Left lung (tissue), 10 donors: Measurements from ENCODE around the gene SIGLEC14. TPM values are rescaled to one million over a fixed set of nuclear protein-coding genes. Genes with fewer than 3 reads are reported as not detected.

Source experiments
- ATAC-seq: fragments of 200-7000 bp; cut with Tn5 transposase; one replicate; pipeline ENCODE4 v1.9.1; 2020; ENCODE audit warnings: moderate library complexity
- DNase-seq, 4 donors: peaks; one replicate each; pipeline ENCODE4 v3.0.0-alpha.2; 2013 to 2020
- H3K27ac ChIP-seq, 2 donors: fragments of 200-600 bp; sonication (generic) in 1 of 2; one replicate each; pipeline versions ENCODE4 v1.5.0 to v1.8.0; 2020 to 2021
- H3K27me3 ChIP-seq, 2 donors: fragments of 200-600 bp; sonication (generic) in 1 of 2; one replicate each; pipeline versions ENCODE4 v1.5.0 to v1.8.0; 2020 to 2021
- H3K36me3 ChIP-seq, 2 donors: fragments of 200-600 bp; sonication (generic) in 1 of 2; one replicate each; pipeline versions ENCODE4 v1.5.0 to v1.8.0; 2020 to 2021
- H3K4me1 ChIP-seq, 2 donors: fragments of 200-600 bp; one replicate each; pipeline ENCODE4 v1.8.0; 2021
- H3K4me3 ChIP-seq, 2 donors: fragments of 200-600 bp; sonication (generic) in 1 of 2; one replicate each; pipeline versions ENCODE4 v1.5.0 to v1.8.0; 2020 to 2021; ENCODE audit warnings: mild to moderate bottlenecking in 1 of 2
- H3K9me3 ChIP-seq, 2 donors: fragments of 200-600 bp; sonication (generic) in 1 of 2; one replicate each; pipeline versions ENCODE4 v1.5.0 to v1.8.0; 2020 to 2021
- CTCF ChIP-seq, 2 donors: fragments of 200-600 bp; sonication (generic) in 1 of 2; IDR thresholded peaks; one replicate each; pipeline versions ENCODE4 v1.5.0 to v1.8.0; 2021; ENCODE audit warnings: antibody characterized with exemption in 2 of 2
- intact Hi-C, 2 donors: fragments of 100-400 bp; cut with DNase I; formaldehyde crosslinking; loops; one replicate each; pipeline versions ENCODE4 v1.11.2 to v1.14.2; 2022
- polyA plus RNA-seq, 6 donors: library from polyadenylated mRNA; unstranded; fragments of 120-200 nt; gene quantifications; one replicate each; pipeline ENCODE4 v1.2.1, GENCODE V29; 2013; ENCODE audit not compliant: insufficient read length in 6 of 6
- total RNA-seq, 2 donors: library from RNA; stranded (reverse); fragmentation: NEBNext Ultra II Directional; extraction: Animal tissue kit (Norgen Biotek cat#: 25700); gene quantifications; one replicate each; pipeline ENCODE4 v1.2.1, GENCODE V29; 2021
- donor health status: DM: no; HTN: yes; CAD: no.
- donor health status: DM: no; HTN: no; CAD: no.

SIGLEC14 gene
- total and polyA plus RNA-seq, 8 donors = 0.50 to 59.9 (median 2.1) TPM

GRCh38 chr19:51693260-51693659, 46.6 kb upstream of the SIGLEC14 start, which contains the start of gene SPACA6:
Gene SPACA6, plus strand, starts transcription at chr19:51693330. Its CDS starts 197 bp downstream, at chr19:51693527.
- Histone ChIP-seq H3K9me3 (no peaks in the 10 kb centered on the region), H3K27ac (peak within 1 kb of the TSS in 1 of 2 donors; percentile 78), H3K4me3 (peak within 1 kb of the TSS in 1 of 2 donors; percentile 69), H3K36me3 (peaks cover 0 to 56% of the 10 kb centered on the region in 2 donors), H3K4me1 (peaks cover 5 to 36% of the 10 kb centered on the region in 2 donors), H3K27me3 (peaks cover 0 to 29% of the 10 kb centered on the region in 2 donors)
- TF ChIP-seq CTCF (IDR thresholded peaks at IDR 0.05) = no peak
- intact Hi-C loops = no loop called here
- no peak for ATAC-seq
- no peak for DNase-seq

- DNase-seq = no peak
- Histone ChIP-seq H3K27me3 (peaks cover 0 to 37% of the 10 kb centered on the region in 2 donors), H3K36me3 (peaks cover 0 to 49% of the 10 kb centered on the region in 2 donors), H3K4me3 (peak overlapping the region in 1 of 2 donors; percentile 69), H3K4me1 (peaks cover 10 to 44% of the 10 kb centered on the region in 2 donors), H3K27ac (no peak overlapping the region), H3K9me3 (no peaks in the 10 kb centered on the region)
- no peak for ATAC-seq
- intact Hi-C loops = no loop called here
- TF ChIP-seq CTCF (IDR thresholded peaks at IDR 0.05) = no peak
These were observed 45.8 kb upstream of the SIGLEC14 start for GRCh38 chr19:51692468-51692867.

- H3K27ac ChIP-seq = peak overlapping the region; percentile 78 to 91
- no peak for TF ChIP-seq CTCF (IDR thresholded peaks at IDR 0.05)
- peak overlapping the region; percentile 69 to 84 for H3K4me3 ChIP-seq
- DNase-seq (peak in 1 of 4 donors; percentile 19), ATAC-seq (no peak)
- H3K4me1 ChIP-seq = peaks cover 11 to 47% of the 10 kb centered on the region in 2 donors
- intact Hi-C loops = no loop called here
- H3K27me3 ChIP-seq = peaks cover 0 to 44% of the 10 kb centered on the region in 2 donors
- no peaks in the 10 kb centered on the region for H3K9me3 ChIP-seq
- H3K36me3 ChIP-seq = peaks cover 0 to 42% of the 10 kb centered on the region in 2 donors
These were observed 45.2 kb upstream of the SIGLEC14 start for GRCh38 chr19:51691584-51692428.

- TF ChIP-seq CTCF (IDR thresholded peaks at IDR 0.05) = no peak
- Histone ChIP-seq H3K4me1 (peaks cover 11 to 47% of the 10 kb centered on the region in 2 donors), H3K9me3 (no peaks in the 10 kb centered on the region), H3K36me3 (peaks cover 0 to 36% of the 10 kb centered on the region in 2 donors), H3K27me3 (peaks cover 0 to 45% of the 10 kb centered on the region in 2 donors), H3K4me3 (peak overlapping the region; percentile 69 to 84), H3K27ac (peak overlapping the region; percentile 78 to 91)
- ATAC-seq (no peak), DNase-seq (no peak)
- intact Hi-C loops = no loop called here
These were observed 44.5 kb upstream of the SIGLEC14 start for GRCh38 chr19:51691074-51691583.
